GM18499 (cell line): Measurements from ENCODE around the gene RPS6KB2.
"Not testable (repeated sequence)": the region's sequence is repeated elsewhere in the genome, so short reads cannot be mapped to it uniquely, and the experiment has no call there.

ENCODE experiments used
- ATAC-seq: cut with Tn5 transposase; IDR thresholded peaks from one replicate; pipeline ENCODE4 v1.9.1; 2021; ENCODE audit warnings: moderate number of reproducible peaks; ENCODE audit not compliant: insufficient read depth, unreplicated experiment

RPS6KB2 gene

DNA sequence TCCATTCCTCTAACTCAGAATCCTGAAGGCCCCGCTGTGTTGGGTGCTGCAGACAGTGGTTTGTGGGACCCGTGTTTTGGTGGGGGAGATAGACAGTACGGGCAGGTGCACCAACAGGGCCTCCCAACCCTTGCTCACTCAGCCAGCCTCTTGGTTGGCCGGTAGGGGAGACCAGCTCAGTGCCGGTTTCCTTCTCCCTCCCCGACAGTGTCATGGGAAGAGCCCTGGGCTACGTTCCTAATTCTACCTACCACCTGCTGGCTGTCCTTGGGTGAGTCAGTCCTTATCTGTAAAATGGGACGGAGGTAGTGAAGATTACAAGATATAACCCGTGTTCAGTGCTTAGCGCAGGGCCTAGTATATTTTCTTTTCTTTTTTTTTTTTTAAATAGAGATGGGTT, 34.9 kb downstream of the RPS6KB2 start:
- ATAC-seq = no peak

DNA sequence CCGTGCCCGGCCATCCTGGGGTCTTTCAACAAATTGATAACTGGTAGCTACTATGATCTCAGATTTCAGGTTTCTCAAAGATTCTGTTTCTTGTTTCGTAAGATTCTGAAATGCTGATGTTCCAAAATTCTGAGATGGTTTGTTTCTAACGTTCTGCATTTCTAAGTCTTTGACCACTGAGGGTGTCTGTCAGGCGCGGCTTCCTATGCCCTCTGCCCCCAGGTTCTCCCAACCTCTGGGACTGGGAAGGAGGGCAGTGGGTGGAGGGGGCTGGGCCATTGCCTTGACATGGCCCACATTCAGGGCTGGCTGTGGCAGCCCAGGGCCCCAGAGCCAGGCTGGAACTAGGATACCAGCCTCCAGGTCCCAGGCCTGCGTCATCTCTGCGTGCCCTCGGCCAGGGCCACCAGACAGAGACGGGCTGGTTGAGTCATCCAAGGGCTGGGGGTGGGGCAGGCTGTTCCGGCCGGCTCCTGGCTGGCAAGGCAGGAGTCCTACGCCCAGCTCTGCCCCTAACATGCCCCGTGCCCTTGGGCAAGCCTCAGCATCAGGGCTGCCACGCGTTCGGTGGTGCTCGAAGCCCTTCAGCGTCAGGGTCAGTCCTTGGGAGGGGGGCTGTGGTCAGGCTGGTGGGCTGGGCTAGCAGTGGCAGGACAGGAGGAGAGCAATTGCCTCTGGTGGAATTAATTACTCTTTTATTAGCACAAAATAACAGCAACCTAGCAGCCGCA, 35.6 kb downstream of the RPS6KB2 start:
- no peak for ATAC-seq

DNA sequence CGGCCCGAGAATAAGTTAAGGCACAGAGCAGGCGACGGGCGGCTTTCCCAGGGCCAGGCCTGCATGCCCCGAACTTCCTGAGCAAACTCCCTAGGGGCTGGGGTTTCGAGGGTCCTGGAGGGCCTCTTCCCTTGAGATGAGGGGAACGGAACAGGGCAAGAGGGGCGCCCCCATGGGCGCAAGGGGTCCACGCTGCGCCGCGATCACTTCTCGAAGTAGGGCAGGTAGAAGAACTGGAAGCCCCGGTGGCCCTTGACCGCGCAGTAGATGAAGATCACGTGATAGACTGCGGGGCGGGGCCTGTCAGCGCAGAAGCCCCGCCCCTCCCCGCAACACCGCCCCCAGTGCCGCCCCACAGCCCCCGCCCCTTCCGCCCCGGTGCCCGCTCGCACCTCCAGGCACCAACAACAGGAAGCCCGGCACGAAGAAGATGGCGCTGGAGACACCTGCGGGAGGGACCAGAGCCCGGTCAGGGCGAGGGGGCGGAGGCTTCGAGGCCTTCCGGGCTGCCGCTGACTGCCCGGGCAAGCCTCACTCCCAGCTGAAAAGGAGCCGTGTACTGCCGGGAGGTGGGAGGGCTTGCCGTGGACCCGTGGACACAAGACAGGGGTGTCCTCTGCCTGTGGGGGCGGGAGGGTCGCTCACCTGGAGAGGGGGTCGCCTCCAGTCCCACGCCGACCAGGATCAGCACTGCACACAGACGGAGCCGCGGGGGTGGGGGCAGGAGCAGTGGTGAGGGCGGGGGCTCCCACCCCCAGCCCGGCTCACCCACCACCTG, 36.3 kb downstream of the RPS6KB2 start:
- no peak for ATAC-seq

GRCh38 chr11:67465189-67465510, 36.9 kb downstream of the RPS6KB2 start:
- no peak for ATAC-seq

DNA sequence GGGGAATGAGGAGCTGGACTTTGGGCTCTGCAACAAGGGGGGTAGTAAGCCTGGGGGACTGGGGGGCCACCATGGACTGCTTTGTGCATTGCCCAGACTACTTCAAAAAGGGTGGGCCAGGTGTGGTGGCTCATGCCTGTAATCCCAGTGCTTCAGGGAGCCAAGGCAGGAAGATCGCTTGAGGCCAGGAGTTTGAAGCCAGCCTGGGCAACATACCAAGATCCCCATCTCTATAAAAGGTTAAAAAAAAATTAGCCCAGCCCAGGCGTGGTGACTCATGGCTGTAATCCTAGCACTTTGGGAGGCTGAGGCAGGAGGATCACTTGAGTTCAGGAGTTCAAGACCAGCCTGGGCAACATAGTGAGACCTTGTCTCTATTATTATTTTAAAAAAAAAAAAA, 37.2 kb downstream of the RPS6KB2 start:
- ATAC-seq = not testable (repeated sequence)

DNA sequence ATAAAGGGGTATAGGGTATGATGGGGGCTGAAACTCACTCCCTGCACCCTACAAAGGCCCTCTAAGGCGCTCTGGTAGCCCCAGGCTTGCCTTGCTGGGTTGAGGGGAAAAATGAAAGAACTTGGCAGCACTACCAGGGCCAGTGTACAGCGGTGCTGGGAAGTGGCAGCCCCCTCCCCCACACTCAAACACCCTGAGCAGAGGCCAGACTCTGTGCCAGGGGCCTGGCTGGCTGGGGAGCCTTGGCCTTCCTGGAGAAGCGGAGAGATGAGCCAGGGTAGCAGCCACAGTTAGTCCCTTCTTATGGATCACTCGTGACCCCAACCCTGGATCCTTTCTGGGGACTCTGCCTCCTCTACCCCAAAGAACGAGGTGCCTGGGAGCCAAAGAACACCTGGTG, 38.1 kb downstream of the RPS6KB2 start:
- no peak for ATAC-seq

DNA sequence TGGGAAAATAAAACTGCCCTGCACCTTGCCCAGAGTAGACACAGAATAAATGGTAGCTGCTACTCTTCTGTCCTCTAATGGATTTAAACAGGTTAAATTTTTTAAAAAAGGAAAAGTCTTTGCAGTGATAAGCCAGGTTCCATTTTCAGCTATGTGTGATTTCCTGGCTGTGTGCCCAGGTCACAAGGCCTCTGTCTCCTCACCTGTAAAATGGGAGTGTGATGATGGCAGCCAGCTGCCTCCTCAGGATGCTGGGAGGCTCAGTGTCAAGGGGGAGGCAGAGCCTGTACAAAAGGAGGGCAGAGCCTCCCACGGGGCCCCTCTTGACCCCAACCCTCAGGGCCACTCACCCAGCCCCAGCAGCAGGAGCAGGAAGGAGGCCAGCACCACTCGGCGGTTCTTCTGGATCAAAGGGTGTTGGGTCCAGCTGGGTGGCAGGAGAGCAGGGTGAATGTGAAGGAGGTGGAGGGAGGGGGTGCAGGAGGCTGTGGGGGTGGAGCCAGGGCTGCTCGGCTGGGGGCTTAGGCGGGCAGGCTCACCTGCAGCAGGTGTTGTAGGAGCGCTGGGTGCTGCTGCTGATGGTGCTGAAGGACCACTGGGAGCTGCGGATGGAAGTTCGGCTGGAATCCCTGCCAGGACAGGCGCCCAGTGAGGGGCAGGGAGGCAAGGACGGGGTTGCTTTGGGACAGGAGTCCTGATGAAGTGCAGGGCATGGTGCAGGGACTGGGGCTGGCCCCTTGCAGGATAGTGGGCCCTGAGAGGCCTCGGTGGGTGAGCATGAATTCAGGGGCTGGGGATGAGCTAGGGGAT, 38.9 kb downstream of the RPS6KB2 start:
- ATAC-seq = no peak

DNA sequence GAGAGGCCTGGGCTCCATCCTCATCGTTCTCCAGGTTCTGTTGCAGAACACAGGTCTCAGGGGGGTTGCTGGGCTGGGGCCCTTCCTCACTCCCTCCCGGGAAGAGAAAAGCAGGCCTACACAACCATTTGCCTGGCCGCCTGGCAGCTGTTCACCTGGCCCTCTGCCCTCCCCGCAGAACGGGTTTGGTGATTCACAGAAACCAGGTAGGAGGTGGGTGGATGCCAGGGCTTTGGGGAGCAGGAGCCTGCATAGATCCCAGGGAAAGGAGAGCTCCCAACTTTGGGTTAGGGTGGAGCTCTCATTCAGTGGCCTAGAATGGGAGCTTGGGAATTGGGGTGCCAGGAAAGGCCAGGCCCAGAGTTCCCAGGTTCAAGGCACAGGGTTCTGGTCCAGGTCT, 39.8 kb downstream of the RPS6KB2 start:
- ATAC-seq = no peak

- ATAC-seq = no peak
These were observed 40.1 kb downstream of the RPS6KB2 start for GRCh38 chr11:67468456-67468758.

DNA sequence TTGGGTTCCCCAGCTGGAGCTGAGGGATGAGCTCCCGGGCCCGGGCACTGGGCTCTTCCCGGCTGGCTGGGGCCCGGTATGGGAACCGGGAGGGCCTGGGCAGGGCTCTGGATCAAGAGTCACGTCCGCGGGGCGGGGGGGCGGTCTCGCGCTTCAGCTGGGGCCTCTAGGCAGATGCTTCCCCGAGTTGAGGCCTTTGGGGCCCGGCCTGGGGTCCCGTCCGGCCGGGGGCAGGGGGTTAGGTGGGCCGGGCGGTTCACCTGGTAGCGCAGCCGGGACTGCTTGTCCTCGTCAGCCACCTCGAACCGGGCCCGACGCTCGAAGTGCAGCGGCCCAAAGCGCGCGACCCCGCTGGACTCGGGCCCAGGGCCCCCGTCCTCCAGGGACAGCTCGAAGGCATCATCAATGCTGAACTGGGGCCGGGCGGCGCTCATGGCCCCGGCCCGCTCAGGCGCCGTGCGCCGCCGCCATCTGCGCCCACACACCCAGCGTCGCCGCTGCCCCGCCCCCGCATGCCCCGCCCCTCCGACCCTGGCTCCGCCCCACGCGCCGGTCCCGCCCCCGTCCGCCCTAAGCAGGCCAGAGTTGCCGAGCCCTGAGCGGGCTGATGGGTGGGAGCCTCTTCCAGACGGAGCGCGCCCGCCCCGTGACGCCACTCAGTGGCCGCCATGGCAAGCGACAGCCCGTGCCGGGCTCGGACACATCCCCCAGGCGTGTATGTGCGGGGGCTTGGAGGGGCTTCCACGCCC, 40.6 kb downstream of the RPS6KB2 start, which contains the start of gene TMEM134:
TSS of gene TMEM134 (minus strand) at position 493 of the 749 bp plus-strand sequence. CDS start at position 434, 59 bp downstream.
- ATAC-seq = no peak

DNA sequence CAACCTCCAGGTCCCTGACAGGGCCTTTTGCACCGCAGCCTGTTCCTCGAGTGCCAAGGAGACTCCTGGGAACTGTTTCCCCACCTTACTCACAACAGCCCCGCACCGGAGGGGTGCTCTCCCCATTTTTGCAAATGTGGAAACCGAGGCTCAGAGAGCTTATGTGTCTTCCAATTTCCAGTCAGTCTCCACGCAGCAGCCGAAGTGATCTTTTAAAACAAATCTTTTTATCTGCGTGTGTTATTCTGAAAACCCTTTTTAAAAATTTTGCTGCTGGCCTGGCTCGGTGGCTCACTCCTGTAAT, 41.2 kb downstream of the RPS6KB2 start:
- no peak for ATAC-seq

GRCh38 chr11:67470337-67471002, 42.2 kb downstream of the RPS6KB2 start:
- no peak for ATAC-seq

GRCh38 chr11:67472882-67473281, 44.6 kb downstream of the RPS6KB2 start:
- no peak for ATAC-seq

DNA sequence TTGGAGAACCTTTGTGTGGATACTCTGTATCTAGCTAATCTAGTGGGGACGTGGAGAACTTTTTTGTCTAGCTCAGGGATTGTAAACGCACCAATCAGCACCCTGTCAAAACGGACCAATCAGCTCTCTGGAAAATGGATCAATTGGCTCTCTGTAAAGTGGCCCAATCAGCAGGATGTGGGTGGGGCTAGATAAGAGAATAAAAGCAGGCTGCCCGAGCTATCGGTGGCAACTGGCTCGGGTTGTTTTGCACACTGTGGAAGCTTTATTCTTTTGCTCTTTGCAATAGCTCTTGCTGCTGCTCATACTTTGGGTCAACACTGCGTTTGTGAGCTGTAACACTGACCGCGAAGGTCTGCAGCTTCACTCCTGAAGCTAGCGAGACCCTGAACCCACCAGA, 48.4 kb downstream of the RPS6KB2 start:
- ATAC-seq = not testable (repeated sequence)

DNA sequence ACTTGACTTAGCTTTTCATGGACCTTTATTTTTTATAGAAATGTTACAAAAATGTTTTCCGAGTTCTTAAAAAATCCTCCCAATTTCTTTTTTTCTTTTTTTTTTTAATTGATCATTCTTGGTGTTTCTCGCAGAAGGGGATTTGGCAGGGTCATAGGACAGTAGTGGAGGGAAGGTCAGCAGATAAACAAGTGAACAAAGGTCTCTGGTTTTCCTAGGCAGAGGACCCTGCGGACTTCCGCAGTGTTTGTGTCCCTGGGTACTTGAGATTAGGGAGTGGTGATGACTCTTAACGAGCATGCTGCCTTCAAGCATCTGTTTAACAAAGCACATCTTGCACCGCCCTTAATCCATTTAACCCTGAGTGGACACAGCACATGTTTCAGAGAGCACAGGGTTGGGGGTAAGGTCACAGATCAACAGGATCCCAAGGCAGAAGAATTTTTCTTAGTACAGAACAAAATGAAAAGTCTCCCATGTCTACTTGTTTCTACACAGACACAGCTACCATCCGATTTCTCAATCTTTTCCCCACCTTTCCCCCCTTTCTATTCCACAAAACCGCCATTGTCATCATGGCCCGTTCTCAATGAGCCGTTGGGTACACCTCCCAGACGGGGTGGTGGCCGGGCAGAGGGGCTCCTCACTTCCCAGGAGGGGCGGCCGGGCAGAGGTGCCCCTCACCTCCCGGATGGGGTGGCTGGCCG, 49.2 kb downstream of the RPS6KB2 start:
- ATAC-seq = not testable (repeated sequence)

DNA sequence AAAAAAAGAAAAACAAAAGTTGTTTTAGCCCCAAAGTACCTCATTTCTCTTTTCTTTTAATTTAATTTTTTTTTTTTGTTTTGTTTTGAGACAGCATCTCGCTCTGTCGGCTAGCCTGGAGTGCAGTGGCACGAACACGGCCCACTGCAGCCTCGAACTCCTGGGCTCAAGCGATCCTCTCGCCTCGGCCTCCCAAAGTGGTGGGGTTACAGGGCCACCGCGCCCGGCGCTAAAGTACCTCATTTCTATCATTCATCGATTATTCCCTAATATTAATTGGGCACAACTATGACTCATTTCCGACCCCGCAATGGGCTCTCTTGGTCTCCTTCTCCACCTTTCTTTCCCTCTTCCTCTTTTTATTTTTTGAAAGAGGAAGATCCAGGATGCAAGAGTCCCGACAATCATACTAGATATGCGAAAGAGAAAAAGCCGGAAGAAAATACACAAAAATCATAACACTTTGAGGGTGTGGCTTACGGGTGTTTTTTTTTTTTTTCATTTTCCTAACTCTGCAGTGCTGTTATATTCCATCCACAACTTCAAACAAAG, 54.1 kb downstream of the RPS6KB2 start:
- no peak for ATAC-seq

DNA sequence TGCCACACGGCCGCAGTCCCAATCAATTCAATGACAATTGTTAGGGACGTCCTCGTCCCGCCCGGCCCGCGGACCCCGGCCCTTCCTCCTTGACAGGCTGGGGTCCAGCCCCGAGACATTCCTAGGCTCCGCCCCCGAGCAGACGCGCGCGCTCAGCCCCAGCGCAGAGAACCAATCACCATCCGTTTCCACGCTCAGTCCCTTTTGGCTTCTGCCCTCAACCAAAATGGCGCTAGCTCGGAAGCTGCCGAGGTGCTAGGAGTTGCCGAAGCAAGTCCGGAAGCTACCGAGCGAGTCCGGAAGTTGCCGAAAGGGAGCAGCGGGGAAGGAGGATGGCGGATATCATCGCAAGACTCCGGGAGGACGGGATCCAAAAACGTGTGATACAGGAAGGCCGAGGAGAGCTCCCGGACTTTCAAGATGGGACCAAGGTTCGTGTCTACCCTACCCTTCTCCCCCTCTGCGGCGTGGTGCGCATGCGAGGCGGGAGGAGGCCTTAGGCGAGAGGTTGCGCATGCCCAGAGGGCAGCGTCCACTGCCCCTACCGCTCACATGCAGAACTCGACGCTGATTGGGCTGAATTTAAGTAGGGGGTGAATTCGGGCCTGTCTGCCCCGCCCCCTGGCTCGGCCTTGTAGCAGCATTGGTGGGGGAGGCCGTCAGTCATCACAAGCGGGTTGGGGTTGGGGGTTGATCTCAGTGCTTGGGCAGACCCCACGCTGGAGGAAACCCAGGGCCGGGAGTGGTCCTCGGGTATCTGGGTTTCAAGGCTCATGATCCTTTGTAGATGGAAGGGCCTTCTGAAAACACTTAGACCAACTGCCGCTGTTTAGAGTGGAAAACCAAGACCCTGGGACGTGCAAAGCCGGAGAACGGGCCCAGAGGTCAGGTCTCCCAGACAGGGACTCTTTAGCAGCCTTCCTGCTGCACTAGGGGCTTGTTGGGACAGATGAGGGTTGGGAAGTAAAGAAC, 54.8 kb downstream of the RPS6KB2 start, which contains the start of gene AIP:
TSS of gene AIP (plus strand) at position 200 of the 972 bp plus-strand sequence. CDS start at position 333, 133 bp downstream.
- ATAC-seq = peak; percentile 47
